H9 (cell line): ENCODE results near the gene PPFIBP2. TPM values are rescaled to one million over a fixed set of nuclear protein-coding genes. Genes with fewer than 3 reads are reported as not detected.

Source experiments
- DNase-seq: peaks from one replicate; pipeline ENCODE4 v3.0.0-alpha.2; 2017
- H2AFZ ChIP-seq: one replicate; pipeline ENCODE4 v1.6.1; 2013; ENCODE audit warnings: mild to moderate bottlenecking, low read length, control low read depth, moderate library complexity
- H2AK5ac ChIP-seq: 2 replicates; pipeline ENCODE4 v1.6.1; 2013; ENCODE audit warnings: low read length, control low read depth, mixed read lengths; ENCODE audit not compliant: insufficient read length
- H2BK120ac ChIP-seq: one replicate; pipeline ENCODE4 v1.6.1; 2013; ENCODE audit warnings: low read depth, mild to moderate bottlenecking, low read length, control low read depth, inconsistent platforms; ENCODE audit not compliant: poor library complexity, severe bottlenecking
- H2BK12ac ChIP-seq: 2 replicates; pipeline ENCODE4 v1.6.1; 2013; ENCODE audit warnings: low read length, control low read depth, mixed read lengths, low read depth; ENCODE audit not compliant: insufficient read length
- H2BK15ac ChIP-seq: 2 replicates; pipeline ENCODE4 v1.6.1; 2013; ENCODE audit warnings: low read depth, low read length, control low read depth
- H2BK20ac ChIP-seq: one replicate; pipeline ENCODE4 v1.6.1; 2013; ENCODE audit warnings: low read depth, mild to moderate bottlenecking, low read length, control low read depth, inconsistent platforms; ENCODE audit not compliant: poor library complexity, severe bottlenecking
- H2BK5ac ChIP-seq: 2 replicates; pipeline ENCODE4 v1.6.1; 2013; ENCODE audit warnings: low read length, control low read depth, mixed read lengths; ENCODE audit not compliant: insufficient read length
- H3K14ac ChIP-seq: 2 replicates; pipeline ENCODE4 v1.6.1; 2013; ENCODE audit warnings: low read length, control low read depth; ENCODE audit not compliant: insufficient read depth
- H3K18ac ChIP-seq: 2 replicates; pipeline ENCODE4 v1.6.1; 2013; ENCODE audit warnings: low read depth, mild to moderate bottlenecking, mixed read lengths, low read length, control low read depth; ENCODE audit not compliant: insufficient read length
- H3K23ac ChIP-seq: 2 replicates; pipeline ENCODE4 v1.6.1; 2013; ENCODE audit warnings: low read length, control low read depth, mixed read lengths, low read depth; ENCODE audit not compliant: insufficient read length
- H3K23me2 ChIP-seq: 2 replicates; pipeline ENCODE4 v1.6.1; 2013; ENCODE audit warnings: low read depth, mild to moderate bottlenecking, mixed read lengths, low read length, control low read depth; ENCODE audit not compliant: insufficient read length, poor library complexity, severe bottlenecking
- H3K27ac ChIP-seq: 2 replicates; pipeline ENCODE4 v1.5.1; 2013; ENCODE audit warnings: low read length, control low read depth, mixed read lengths, low read depth; ENCODE audit not compliant: insufficient read length
- H3K27me3 ChIP-seq: 2 replicates; pipeline ENCODE4 v1.6.1; 2013; ENCODE audit warnings: low read length, control low read depth, inconsistent platforms; ENCODE audit not compliant: insufficient read depth
- H3K4ac ChIP-seq: 2 replicates; pipeline ENCODE4 v1.6.1; 2013; ENCODE audit warnings: low read depth, mild to moderate bottlenecking, control low read depth, inconsistent platforms, low read length, moderate library complexity
- H3K4me1 ChIP-seq: 2 replicates; pipeline ENCODE4 v1.6.1; 2013; ENCODE audit warnings: low read length, control low read depth, inconsistent platforms; ENCODE audit not compliant: insufficient read depth
- H3K4me2 ChIP-seq: 2 replicates; pipeline ENCODE4 v1.6.1; 2013; ENCODE audit warnings: low read length, control low read depth, mixed read lengths; ENCODE audit not compliant: insufficient read length, insufficient read depth
- H3K56ac ChIP-seq: 2 replicates; pipeline ENCODE4 v1.6.1; 2013; ENCODE audit warnings: low read depth, mild to moderate bottlenecking, mixed read lengths, low read length, control low read depth; ENCODE audit not compliant: insufficient read length
- H3K79me1 ChIP-seq: 2 replicates; pipeline ENCODE4 v1.6.1; 2013; ENCODE audit warnings: low read depth, mild to moderate bottlenecking, moderate library complexity, low read length, control low read depth, inconsistent platforms; ENCODE audit not compliant: insufficient read depth, poor library complexity, severe bottlenecking
- H3K79me2 ChIP-seq: 2 replicates; pipeline ENCODE4 v1.6.1; 2013; ENCODE audit warnings: low read length, control low read depth, inconsistent platforms; ENCODE audit not compliant: insufficient read depth
- H3K9ac ChIP-seq: 2 replicates; pipeline ENCODE4 v1.6.1; 2013; ENCODE audit warnings: low read length, control low read depth, mixed read lengths; ENCODE audit not compliant: insufficient read length; ENCODE audit errors: extremely low read depth
- H3K9me3 ChIP-seq: one replicate; pipeline ENCODE4 v1.6.1; 2013; ENCODE audit warnings: low read depth, low read length, inconsistent platforms; ENCODE audit not compliant: control insufficient read depth
- H3T11ph ChIP-seq: one replicate; pipeline ENCODE4 v1.6.1; 2013; ENCODE audit warnings: mild to moderate bottlenecking, low read length, control low read depth, inconsistent platforms
- H4K20me1 ChIP-seq: one replicate; pipeline ENCODE4 v1.6.1; 2013; ENCODE audit not compliant: control insufficient read depth, insufficient read length, insufficient read depth
- H4K5ac ChIP-seq: 2 replicates; pipeline ENCODE4 v1.6.1; 2013; ENCODE audit warnings: low read depth, mild to moderate bottlenecking, mixed read lengths, low read length, control low read depth; ENCODE audit not compliant: insufficient read length
- H4K8ac ChIP-seq: replicated peaks from 2 replicates; pipeline ENCODE4 v1.6.1; 2013; ENCODE audit warnings: low read length, control low read depth, mixed read lengths, low read depth; ENCODE audit not compliant: insufficient read length
- H4K91ac ChIP-seq: 2 replicates; pipeline ENCODE4 v1.6.1; 2013; ENCODE audit warnings: low read depth, mild to moderate bottlenecking, moderate library complexity, mixed read lengths, low read length, control low read depth; ENCODE audit not compliant: insufficient read length
- H3K27ac Mint-ChIP-seq, 3 experiments: 2 replicates in 2 of 3; 3 replicates in 1 of 3; pipeline ENCODE4 v1.8.0; 2020 to 2021; ENCODE audit warnings: mixed read lengths in 3 of 3, mild to moderate bottlenecking in 1 of 3, moderate library complexity in 1 of 3
- H3K27me3 Mint-ChIP-seq: 2 replicates; pipeline ENCODE4 v1.8.0; 2021; ENCODE audit warnings: low read depth, mild to moderate bottlenecking, moderate library complexity, mixed read lengths
- H3K36me3 Mint-ChIP-seq, 3 experiments: 2 replicates in 2 of 3; 3 replicates in 1 of 3; pipeline ENCODE4 v1.8.0; 2020 to 2021; ENCODE audit warnings: low read depth in 3 of 3, mixed read lengths in 3 of 3; ENCODE audit not compliant: insufficient read depth in 1 of 3
- H3K4me1 Mint-ChIP-seq, 2 experiments: 2 replicates each; pipeline ENCODE4 v1.8.0; 2020; ENCODE audit warnings: mixed read lengths in 2 of 2
- H3K4me3 Mint-ChIP-seq, 2 experiments: 2 replicates in 1 of 2; 3 replicates in 1 of 2; pipeline ENCODE4 v1.8.0; 2020 to 2021; ENCODE audit warnings: mild to moderate bottlenecking in 2 of 2, mixed read lengths in 2 of 2, moderate library complexity in 1 of 2
- H3K9me3 Mint-ChIP-seq, 2 experiments: 2 replicates in 1 of 2; 3 replicates in 1 of 2; pipeline ENCODE4 v1.8.0; 2020; ENCODE audit warnings: mild to moderate bottlenecking in 2 of 2, mixed read lengths in 2 of 2, moderate library complexity in 1 of 2
- CTCF ChIP-seq: fragments of 200-600 bp; sonication (generic); conservative IDR thresholded peaks from 3 replicates; pipeline ENCODE4 v1.8.0; 2021; ENCODE audit warnings: antibody characterized with exemption, mild to moderate bottlenecking
- WGBS: extraction: QIAGEN DNeasy Blood & Tissue Kit; methylation state at CpG from one replicate; pipeline ENCODE4 v1.1.7; 2013; ENCODE audit warnings: missing lambda C conversion rate, low lambda C conversion rate, mixed read lengths; ENCODE audit not compliant: insufficient read length; ENCODE audit errors: extremely low coverage; 5-methylcytosine and 5-hydroxymethylcytosine counted together
- total RNA-seq: library from RNA; stranded (reverse); gene quantifications from 2 replicates; pipeline ENCODE4 v1.2.1, GENCODE V29; 2021

The PPFIBP2 gene
- total RNA-seq, 1 experiment from 2014 or later = 8.3 TPM

DNA sequence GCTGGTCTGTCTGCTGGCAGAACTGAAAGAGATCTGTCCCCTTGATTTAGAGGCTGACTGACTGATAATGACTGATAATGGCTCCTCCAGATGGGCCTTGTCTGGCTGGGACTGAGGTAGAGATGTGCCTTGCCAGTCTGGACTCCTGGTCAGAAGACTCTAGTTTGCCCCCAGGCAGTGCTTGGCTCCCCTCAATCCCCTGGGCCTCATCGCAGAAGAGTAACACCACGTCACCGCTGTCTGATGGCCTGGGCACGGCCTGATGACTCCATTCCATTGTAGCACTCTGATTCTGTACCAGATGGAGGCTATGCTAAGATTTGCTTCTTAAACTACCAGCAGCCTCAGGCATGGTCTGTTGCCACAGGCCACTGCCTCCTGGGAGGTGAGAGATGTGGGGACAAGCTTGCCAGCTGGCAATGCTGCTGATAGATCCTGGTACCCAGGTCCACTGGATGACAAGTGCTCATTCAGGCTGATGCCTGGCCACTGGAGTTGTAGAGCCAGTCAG is 140.5 kb downstream of the PPFIBP2 start:
- Mint-ChIP-seq H3K27me3 (no peaks in the 10 kb centered on the region), H3K4me1 (peaks cover 5 to 7% of the 10 kb centered on the region in 2 experiments), H3K4me3 (no peak overlapping the region), H3K27ac (no peak overlapping the region), H3K36me3 (peaks cover 5 to 53% (median 25%) of the 10 kb centered on the region in 3 experiments), H3K9me3 (no peaks in the 10 kb centered on the region)
- Histone ChIP-seq H3T11ph (no peak overlapping the region), H3K9ac (no peak overlapping the region), H4K5ac (no peak overlapping the region), H3K4me2 (no peak overlapping the region), H3K56ac (no peak overlapping the region), H2BK120ac (no peak overlapping the region), H3K9me3 (no peaks in the 10 kb centered on the region), H2AK5ac (no peak overlapping the region), H2BK20ac (no peak overlapping the region), H3K14ac (no peak overlapping the region; the same call in 1 of the 2 replicates), H3K23ac (no peak overlapping the region), H3K27ac (no peak overlapping the region), H2BK5ac (no peak overlapping the region), H3K4me1 (no peaks in the 10 kb centered on the region), H3K23me2 (no peaks in the 10 kb centered on the region), H4K91ac (no peak overlapping the region), H4K8ac (no peak overlapping the region), H2BK12ac (no peak overlapping the region), H3K27me3 (no peaks in the 10 kb centered on the region), H2BK15ac (no peak overlapping the region), H3K4ac (no peak overlapping the region), H3K79me2 (no peaks in the 10 kb centered on the region), H3K79me1 (no peaks in the 10 kb centered on the region), H4K20me1 (no peaks in the 10 kb centered on the region), H3K18ac (no peak overlapping the region), H2AFZ (no peak overlapping the region)
- no CpG with 5 or more reads among the region's 4 CpGs for WGBS
- no peak for DNase-seq
- no peak for TF ChIP-seq CTCF
